Fibroblast of skin of left quadriceps (primary cell): ENCODE results near the gene ARID3A.
A peak's percentile ranks its signal among the peaks of the same experiment; 100 is the strongest.
"Not testable (repeated sequence)": the region's sequence is repeated elsewhere in the genome, so short reads cannot be mapped to it uniquely, and the experiment has no call there.

Source experiments
- DNase-seq, 2 experiments: peaks; one replicate each; pipeline ENCODE4 v3.0.0-alpha.2; 2013; ENCODE audit warnings: low read depth in 2 of 2

ARID3A gene

GRCh38 chr19:891421-892200, 34.2 kb upstream of the ARID3A start:
- DNase-seq: not testable (repeated sequence)

GRCh38 chr19:892243-892893, 33.5 kb upstream of the ARID3A start:
- no peak for DNase-seq

DNA sequence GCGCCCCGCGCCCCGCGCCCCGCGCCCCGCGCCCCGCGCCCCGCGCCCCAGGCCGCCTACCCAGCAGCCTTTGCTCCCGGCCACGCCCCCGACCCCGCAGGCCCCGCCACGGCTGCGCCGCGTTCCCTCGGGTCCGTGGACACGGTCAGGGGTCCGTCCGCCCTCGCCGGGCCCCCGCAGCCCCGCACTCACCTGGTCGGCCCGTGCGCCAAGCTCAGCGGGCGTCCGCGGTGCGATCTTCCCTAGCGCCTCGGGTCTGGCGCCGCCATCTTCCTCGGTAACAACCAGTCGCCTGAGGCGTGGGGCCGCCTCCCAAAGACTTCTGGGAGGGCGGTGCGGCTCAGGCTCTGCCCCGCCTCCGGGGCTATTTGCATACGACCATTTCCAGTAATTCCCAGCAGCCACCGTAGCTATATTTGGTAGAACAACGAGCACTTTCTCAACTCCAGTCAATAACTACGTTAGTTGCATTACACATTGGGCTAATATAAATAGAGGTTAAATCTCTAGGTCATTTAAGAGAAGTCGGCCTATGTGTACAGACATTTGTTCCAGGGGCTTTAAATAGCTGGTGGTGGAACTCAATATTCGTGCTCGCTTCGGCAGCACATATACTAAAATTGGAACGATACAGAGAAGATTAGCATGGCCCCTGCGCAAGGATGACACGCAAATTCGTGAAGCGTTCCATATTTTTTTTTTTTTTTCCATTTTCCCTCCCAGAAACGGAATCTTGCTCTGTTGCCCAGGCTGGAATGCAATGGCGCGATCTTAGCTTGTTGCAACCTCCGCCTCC, 32.7 kb upstream of the ARID3A start, which contains the start of the genes MED16 and RNU6-9:
MED16 (minus strand) TSS at position 294 of the 796 bp plus-strand sequence. CDS start 2,056 bp downstream, outside the sequence.
RNU6-9 (plus strand) TSS at position 591 of the 796 bp plus-strand sequence.
- DNase-seq: peak; percentile 82 to 84

DNA sequence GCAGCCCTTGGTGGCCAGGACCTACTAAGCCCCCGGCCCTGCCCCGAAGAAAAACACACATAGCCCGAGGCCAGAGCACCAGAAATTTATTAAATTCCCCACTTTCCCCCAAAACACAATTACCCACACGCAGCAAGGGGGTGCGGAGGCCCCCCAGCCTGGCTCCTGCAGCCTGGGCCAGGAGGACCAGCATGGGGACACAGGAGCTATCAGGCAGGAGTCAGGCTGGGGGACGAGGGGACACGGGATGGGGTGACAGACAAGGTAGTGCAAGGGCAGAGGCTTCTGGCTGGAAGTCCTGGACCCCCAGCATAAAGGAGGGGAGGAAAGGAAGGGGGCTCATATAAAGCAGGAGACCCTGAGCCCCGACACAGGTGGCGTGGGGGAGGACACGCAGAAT, 29.4 kb upstream of the ARID3A start:
- DNase-seq: no peak

DNA sequence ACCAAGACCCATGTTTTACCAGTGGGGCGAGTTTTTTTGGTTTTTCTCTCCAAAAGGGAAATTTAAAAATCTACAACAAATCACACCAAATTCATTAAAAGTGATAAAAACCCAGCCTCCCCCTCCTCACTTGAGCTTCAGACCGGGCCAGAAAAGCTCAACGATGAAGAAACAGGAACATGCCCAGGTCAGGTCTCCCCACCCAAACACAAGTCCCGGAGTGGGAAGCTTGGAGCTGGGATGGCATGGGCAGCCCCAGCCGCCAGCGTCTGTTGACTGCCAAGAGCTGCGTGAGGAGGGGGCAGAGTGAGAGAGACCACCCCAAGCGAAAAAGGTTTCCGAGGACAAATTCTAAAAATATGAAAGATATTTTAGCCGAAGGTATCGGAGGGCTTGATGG, 28.8 kb upstream of the ARID3A start:
- DNase-seq: no peak

DNA sequence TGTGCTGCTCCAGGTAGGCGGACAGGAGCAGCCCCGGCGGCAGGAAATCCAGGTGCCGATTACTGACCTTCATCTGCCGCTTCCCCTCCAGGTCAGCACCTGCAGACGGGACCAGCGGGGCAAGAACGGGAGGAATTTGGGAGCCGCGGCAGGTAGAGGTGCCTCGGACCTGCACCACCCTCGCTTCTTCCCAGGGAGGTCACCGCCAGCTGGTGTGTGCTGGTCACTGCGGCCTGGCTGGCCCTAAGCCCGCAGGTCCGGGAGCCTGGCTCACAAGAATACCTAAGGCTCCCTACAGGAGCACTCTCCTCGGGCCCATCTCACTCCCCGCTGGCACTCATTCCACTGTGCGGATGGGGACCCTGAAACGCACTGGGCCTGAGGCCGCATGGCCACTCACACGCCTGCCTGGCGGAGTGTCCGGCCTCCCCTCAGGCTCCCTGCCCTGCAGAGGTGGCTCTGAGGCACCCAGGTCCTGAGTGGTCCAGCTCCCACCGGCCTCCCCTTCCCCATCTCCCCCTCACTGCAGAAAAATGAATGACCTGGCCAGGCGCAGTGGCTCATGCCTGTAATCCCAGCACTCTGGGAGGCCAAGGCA, 28.3 kb upstream of the ARID3A start:
- DNase-seq: no peak

DNA sequence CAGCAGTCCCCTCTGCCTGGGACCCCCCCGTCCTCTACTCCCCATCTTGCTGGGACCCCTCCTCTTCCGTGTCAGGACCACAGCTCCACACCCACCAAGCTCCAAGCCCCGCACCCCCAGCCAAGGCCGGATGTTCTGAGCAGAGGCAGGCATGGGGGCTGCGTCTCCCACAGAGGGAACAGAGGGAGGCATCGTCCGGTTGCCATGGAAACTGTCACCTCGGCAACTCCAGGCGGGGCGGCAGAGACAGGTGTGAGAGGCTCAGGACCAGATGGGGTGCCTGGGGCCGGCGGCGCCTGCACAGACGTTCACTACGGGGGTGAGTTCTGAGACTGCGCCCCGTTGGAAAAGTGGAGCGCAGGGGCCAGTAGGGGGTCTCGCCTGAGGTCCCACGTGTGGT, 27.2 kb upstream of the ARID3A start:
- no peak for DNase-seq

- no peak for DNase-seq
These were observed 26.3 kb upstream of the ARID3A start for GRCh38 chr19:899336-900042.

GRCh38 chr19:900043-900301, 25.9 kb upstream of the ARID3A start:
- no peak for DNase-seq

DNA sequence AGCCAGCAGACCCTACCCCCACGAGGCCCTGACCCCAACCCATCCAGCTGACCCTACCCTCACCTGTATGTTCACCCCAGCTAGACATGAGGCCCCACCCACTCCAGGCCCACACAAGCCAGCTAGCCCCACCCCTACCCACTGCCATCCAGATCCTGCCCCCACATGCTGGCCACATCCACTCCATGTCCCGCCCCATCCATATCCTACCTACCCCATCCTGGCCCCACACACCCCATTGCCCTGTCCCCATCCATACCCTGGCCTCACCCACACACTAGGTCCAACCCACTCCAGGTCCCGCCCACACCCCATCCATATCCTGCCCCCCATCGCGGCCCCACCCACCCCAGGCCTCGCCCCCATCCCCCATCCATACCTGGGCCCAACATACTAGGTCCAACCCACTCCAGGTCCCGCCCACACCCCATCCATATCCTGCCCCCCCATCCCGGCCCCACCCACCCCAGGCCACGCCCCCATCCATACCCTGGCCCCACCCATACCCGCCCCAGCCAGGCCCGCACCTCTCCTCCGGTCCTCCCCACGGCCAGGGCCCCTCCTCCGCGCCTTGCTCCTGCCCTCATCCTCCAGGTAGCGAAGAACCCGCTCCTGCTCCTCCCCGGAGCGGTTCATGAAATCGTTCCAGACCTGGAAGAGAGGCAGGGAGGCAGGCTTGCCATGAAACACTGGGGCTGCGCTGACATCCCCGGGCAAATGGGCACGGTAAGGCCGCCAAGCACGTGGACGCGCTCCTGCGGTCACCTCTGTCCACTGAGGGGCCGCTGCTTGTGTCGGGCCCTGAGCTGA, 25.3 kb upstream of the ARID3A start:
- DNase-seq: no peak

DNA sequence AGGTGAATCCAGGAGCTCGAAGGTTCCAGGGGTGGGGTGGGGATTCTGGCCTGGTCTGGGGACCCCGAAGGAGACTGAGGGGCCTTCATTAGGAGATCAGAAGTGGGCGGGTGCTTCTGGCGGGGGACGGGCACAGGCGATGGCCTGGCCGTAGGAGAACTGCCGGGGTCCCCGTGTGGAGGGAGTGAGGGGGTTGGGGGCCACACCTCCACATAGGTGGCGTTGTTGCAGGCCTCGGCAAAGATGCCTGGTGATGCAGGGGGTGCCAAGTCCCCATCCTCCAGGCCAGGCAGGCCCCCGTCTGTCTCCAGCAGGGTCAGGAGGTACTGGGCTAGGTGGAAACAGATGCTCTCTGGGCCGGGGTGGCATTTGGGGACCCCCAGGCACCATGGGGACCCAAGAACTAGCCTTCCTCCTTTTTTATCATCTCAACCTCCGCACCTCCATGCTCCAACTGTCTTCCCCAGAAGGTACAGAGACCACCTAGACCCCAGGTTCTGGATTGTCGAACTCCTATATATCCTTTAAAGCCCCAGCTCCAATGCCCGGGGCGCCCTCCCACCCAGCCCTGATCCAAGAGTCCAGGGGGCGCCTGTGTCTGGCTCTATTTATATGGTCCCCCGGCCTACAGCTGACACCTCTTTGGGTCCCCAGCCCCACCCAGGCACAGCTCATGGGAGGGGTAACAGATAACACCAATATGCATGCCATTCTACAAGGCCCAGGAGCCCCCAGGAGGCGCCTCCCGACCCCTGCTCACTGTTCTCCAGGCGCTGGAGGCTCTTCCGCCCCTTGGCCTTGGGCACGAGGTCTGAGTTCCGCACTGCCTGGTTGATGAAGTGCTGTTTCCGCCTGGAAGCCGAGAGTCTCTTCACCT, 24.4 kb upstream of the ARID3A start:
- DNase-seq: no peak

- DNase-seq: no peak
These were observed 23.8 kb upstream of the ARID3A start for GRCh38 chr19:902093-902370.

DNA sequence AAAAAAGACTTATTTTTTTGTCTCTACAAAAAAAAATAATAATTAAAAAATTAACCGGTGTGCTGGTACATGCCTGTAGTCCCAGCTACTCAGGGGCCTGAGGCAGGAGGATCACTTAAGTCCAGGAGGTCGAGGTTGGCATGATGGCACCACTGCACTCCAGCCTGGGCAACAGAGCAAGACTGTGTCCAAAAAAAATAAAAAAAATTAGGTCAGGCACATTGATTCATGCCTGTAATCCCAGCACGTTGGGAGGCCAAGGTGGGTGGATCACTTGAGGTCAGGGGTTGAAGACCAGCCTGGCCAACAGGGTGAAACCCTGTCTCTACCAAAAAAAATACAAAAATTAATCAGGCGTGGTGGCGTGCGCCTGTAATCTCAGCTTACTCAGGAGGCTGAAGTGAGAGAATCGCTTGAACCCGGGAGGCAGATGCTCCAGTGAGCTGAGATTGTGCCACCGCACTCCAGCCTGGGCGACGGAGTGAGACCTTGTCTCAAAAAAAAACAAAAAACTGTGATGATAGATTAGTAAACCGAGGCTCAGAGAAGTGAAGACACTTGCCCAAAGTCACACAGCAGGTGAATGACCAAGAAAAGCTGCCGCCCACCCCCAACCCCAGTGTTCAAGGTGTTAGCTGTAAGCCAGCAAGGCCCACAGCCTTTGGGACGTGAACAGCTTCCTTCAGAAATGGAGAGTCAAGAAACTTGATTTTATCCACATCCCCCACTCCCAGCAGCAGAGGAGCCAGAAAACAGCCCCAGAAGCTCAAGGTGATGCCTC, 23.2 kb upstream of the ARID3A start:
- DNase-seq: no peak

DNA sequence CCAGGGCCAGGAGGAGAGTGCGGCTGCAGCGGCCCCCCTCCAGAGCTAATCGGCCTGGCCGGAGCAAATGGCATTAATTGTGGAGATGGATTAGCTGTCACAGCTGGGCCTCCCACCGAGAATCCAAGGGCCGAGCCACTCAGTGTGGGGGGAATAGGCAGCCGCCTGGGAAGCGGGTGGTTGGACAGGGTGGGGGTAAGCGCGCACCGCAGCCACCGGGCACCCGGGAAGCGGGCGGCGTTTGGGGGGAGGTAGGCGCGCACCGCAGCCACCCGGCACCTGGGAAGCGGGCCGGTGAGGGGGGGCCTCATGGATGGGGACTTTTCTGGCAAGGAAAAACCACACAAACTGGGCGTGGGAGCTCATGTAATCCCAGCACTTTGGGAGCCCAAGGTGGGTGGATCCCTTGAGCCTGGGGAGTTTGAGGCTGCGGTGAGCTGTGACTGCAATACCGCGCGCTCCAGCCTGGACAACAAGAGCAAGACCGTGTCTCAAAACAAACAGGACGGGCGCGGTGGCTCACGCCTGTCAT, 22.5 kb upstream of the ARID3A start:
- no peak for DNase-seq

- no peak for DNase-seq
These were observed 21.3 kb upstream of the ARID3A start for GRCh38 chr19:904545-904944.

GRCh38 chr19:906480-906879, 19.4 kb upstream of the ARID3A start:
- DNase-seq: no peak

DNA sequence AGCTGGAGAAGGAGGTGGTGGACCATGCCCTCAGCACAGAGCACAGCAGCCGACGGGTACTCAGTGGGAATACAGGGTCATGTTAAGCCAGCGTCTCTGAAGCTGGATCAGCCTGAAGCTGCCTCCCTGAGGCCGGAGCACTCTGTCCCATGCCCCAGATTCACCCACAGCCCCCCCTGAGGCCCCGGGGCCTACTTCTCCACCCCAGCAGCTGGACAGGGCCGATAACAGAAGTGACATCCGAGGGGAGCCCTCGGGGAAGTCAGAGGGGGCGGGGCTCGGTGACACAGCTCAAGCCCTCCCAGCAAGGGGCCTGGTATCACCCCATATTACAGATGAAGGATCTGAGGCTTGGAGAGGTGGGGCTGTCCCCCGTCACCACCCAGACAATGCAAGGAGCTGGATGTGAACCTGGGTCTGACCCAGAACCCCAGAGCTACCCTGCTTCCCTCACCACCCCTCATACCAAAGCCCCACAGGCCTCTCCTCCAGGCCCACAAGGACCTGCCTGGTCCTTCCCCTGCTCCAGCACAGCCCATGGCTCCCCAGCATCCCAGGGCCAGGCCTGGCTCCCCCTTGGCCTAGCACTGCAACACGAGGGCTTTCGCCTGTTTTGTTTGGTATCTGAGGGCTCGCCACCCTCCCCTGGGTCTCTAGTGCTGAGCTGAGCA, 18.5 kb upstream of the ARID3A start:
- no peak for DNase-seq
